Activated naive CD4-positive, alpha-beta T cell treated with anti-CD3 and anti-CD28 coated beads, Interleukin-2, amount 50 U/mL, for 16 hours (primary cell): ENCODE data around the gene SMIM35.

Experiments
- DNase-seq: peaks from one replicate; pipeline ENCODE4 v3.0.0-alpha.2; 2020

SMIM35 gene

DNA sequence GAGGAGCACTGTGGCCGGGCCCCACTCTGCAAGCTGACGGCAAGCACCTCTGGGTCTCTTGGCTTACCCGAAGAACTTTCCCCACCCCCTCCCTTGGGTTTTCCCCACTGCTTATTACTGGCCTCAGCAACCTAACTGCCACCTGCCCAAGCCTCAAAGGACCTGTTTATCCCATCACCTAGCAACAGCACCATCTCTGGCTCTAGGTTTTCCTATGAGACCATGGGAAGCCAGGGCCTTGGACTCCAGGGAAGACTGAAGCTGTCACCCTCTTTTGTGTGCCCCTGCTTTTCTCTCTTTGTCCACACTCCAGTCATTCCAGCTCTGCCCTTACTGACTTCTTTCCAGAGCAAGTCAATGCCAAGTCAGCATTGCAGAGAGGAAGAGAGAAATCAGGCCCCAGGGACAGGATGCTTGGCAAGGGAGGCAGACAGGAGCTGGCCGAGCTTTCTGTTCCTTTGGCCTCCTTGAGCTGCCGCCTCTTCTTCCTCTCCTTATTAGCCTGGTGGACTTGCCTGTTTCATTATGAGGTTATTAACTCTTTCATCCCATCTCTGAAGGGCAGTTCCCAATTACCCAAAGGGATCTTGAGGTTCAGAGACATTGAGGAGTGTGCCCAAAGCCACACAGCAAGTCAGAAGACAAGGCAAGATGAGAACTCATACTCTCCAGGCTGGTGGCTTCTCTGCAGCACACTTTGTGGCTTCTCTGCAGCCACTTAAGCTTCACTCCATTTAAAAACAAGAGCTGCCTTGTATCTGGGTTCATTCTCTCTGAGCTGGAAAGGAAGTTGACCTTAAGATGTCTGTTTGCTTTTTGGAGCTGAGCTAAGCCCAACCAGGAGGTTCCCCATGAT lies at the start of gene SMIM35:
Gene SMIM35, minus strand, starts transcription at position 51 of the 856 bp plus-strand sequence. CDS start 206 bp downstream, outside the sequence.
- no peak for DNase-seq

- DNase-seq, result no peak
Observed at GRCh38 chr11:118136341-118136740, 49.6 kb upstream of the SMIM35 start.

DNA sequence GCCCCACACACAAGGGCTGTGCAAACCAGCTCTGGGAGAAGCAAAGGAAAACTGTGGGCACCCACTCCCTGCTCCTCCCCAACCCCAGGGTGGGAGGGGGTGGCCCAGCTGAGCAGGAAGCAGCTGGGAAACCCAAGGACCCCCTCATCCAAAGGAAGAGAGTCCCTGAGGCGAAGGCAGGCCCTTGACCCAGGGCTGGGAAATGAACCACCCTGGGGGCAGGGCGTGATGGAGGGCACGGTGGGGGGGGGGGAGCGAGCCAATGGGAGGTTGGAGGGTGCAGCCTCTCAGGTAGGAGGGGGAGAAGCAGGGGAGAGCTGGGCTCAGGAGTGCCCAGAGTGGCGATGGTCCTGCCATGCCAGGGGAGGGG lies 49.0 kb upstream of the SMIM35 start:
- DNase-seq, result no peak

GRCh38 chr11:118135051-118135795 lies 48.5 kb upstream of the SMIM35 start:
- no peak for DNase-seq

DNA sequence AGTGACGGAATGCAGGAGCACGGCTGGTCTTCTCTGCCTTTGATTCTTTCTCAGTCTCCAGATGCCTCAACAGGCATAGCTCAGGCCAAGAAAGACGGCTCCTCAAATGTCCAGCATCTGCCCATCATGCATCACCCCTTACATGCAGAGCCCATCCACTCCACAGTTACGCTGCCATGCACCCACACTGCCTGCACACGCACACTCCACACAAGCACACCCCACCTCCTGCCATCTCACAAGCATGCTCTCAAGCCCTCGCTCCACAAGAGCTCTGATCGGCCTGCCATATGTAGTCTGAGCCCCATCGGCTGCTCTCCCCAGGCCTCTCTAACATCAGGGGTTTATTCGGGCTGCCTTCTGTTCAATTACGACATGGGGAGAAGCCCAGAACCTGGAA lies 47.1 kb upstream of the SMIM35 start:
- DNase-seq, result no peak

- DNase-seq, result no peak
Observed at GRCh38 chr11:118132385-118133151, 45.8 kb upstream of the SMIM35 start.

DNA sequence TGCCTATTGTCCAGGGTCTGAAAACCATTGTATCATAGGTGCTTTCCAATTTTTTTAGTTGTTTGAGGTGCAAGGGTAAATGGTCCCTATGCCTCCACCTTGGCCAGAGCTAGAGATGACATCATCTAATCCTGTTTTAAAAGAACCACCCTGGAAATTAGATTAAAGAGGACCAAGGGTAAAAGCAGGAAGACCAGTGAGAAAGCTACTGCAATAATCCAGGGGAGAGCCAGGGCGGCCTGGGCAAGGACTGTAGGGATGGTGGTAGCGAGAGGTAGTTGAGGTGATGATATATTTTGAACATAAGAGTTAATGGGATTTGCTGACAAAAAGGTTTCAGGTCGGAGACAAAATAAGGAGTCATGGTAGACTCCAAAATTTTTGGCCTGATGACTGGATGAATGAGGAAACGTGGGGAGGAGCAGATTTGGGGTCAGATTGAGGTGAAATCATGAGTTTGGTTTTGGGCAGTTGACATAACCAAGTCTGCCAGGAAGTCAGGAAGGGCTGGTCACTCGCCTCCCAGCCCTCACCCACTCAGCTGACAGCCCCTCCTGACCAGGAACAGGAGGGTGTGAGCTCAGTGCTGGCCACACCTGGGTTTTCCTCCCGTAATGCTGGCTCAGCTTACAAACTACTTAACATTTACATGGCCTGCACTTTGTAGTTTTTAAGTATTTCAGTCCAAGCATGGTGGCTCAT lies 42.9 kb upstream of the SMIM35 start:
- no peak for DNase-seq

DNA sequence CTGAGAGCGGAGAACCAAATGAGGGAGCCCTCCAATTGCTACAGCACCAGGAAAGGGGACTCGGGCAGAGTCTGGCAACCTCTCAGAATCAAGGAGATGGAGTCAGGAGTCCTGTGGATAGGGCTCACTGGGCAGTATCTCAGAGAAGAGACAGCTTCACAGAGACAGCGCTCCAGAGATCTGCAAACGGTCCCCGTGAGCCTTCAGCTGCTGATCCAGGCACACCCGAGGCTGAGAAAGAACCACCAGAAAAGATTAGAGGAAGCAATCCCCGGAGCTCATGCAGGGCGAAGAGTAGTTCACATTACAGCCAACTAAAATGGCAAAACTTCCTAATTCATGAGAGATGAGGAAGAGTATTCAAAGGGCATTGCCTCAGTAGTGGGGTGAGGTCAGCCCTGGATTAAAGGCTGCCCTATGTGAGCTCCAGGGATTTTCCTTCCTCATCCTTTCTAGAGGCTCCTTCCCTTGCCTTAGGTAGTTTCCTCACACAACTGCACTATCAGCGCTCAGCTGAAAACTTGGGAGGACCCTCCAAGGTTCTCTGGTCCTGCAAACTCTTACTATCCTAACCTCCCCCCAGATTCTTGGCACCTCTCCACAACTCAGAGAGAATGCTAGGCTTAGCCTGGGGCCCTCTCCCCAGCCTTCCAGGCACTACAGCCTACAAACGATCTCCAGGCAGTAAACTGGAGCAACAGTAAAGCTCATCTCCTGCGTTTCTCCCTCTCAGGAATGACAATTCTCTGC lies 42.1 kb upstream of the SMIM35 start:
- DNase-seq, result no peak

DNA sequence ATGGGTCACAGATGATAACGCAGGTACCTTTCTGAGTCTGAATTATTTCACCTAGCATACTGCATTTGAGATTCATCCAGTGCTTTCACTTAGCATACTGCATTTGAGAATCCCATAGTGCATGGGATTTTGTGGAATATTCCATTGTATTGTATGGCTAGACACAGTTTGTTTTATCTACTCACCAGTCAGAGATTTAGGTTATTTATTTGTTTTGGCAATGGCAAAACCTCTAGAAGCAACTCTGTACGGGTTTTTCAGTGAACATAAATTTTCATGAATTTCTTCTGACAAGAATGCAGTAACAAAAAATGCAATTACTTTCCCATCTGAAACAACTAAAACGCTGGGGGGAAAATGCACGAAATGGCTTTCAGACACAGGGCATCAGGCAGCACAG lies 41.5 kb upstream of the SMIM35 start:
- no peak for DNase-seq

DNA sequence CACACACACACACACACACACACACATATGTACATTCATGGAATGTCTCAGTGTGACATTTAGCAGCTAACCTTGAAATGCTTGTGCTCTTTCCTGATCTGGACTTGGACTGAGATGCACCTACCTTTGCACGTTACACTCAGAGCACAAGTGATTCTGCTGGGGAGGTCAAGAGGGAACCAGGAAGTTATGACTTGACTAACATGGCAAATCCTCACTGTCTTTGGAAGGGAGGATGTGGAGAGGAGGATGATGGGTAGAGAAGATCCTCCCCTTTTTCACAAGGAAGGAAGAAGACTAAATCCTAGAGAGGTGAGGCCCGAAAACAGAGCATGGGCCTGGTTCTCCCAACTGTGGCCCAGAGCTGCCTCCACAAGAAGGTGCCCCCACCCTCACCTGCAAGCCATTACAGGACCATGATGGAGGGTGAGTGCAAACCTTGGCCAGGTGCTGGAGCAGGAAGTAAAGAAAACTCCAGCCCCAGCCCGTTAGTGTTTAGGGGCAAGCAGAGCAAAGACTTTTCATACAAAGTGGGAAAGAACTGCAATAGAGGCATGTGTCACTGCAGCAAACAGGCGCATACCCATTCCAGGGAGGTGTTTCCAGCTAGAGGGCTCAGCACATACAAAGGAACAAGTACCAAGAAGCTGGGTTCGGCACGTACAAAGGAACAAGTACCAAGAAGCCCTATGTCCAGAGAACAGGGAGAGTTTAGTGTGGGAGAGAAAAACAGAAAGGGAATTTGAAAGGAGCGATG lies 39.5 kb upstream of the SMIM35 start:
- DNase-seq, result no peak

DNA sequence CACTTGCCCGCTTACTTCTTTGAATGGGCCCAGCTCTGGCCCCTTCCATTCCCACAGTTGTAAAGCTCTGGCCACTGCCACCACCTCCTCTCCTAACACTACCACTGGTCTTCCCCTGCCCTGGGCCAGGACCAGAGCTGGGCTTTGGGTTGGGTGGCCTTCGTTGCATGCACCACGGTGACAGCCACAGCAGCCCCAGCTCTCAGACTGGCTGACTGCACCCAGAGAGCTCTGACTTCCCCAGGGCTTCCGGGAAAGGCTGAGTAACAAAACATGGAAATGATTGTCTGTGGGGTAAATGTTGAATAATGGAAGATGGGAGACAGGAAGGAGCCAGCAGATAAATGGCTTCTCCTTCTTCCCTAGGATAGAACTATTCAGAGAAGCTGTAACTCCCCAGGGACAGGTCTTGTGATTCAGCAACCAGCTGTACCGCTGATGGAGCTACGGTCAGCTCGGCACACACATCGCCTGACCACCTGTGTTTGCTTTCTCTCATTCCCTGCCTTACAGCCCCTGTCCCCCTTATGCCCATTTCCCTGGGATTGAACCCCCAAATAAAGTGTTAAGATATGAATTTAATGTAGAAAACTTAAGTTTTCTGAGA lies 38.3 kb upstream of the SMIM35 start:
- DNase-seq, result no peak

- no peak for DNase-seq
Observed at GRCh38 chr11:118120793-118121192, 34.0 kb upstream of the SMIM35 start.

GRCh38 chr11:118117790-118118601 lies 31.2 kb upstream of the SMIM35 start:
- no peak for DNase-seq

- no peak for DNase-seq
Observed at GRCh38 chr11:118115048-118115447, 28.3 kb upstream of the SMIM35 start.

DNA sequence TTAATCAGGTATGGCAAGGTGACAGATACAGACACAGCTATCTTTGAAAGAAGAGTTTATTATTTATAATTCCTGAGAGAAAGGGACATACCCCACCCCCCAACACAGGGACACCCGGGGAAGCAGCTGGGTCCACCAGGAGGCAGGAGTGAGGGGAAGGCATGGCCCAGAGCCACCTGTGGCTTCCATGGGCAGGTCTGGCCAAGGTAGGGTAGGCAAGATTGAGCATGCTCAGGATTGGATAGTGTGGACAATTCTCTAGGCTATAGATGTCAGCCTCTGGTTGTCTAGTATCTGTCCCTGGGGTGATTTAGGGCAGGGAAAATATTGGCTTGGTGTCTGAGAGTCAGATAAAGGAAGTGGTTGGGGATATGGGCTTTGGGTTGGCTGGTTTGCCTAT lies 27.5 kb upstream of the SMIM35 start:
- DNase-seq, result no peak

DNA sequence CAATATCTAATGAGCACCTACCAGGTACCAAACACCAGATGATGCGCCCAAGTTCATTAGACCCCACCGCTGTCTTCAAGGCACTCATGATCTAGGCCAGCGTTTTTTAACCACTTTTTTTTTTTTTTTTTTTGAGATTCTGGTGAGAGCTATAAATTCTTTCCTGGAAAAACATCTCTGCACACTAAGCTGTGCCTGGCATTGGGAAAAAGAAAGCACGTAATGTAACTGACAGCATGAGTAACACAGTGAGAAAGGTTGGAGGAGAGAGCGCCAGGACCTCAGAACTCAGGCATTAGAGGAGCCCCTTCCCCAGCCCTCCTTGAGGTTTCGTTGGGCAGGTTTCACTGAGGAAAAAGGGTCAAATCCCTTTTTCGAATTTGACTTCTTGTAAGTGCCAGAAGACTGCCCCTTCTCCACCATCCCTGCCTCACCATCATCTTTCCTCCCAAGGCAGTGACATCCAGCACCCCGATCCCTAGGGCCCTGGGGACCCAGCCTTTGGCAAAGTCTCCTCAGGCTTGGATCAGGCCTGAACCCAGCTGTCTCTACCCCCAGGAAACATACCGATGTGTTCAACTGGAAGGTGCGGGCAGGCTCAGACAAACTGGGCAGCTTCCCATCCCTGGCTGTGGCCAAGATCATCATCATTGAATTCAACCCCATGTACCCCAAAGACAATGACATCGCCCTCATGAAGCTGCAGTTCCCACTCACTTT lies 26.1 kb upstream of the SMIM35 start:
- DNase-seq, result no peak

GRCh38 chr11:118111744-118112035 lies 24.9 kb upstream of the SMIM35 start:
- DNase-seq, result no peak

- DNase-seq, result no peak
Observed at GRCh38 chr11:118111019-118111743, 24.4 kb upstream of the SMIM35 start.

DNA sequence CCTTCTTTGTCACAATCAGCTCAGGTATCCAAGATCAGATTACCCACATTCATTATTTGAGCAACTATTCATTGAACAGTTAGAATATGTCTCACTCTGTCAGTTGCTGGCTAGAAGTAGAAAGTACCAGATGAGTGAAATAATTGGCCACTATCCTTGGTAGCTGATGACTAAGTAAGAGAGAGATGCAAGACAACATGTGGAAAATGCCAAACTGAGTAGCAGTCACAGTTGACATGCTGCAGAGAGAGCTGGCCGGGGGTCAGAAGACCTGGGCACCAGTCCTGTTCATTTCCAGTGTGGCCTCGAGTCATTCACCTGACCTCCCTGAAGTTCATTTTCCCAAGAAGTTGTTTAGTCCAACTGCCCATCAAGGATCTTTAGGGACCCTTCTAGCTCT lies 22.5 kb upstream of the SMIM35 start:
- no peak for DNase-seq
